ENCODE results near the gene PPP1R26.
"Not testable (repeated sequence)": the region's sequence is repeated elsewhere in the genome, so short reads cannot be mapped to it uniquely, and the experiment has no call there.

Gene PPP1R26

DNA sequence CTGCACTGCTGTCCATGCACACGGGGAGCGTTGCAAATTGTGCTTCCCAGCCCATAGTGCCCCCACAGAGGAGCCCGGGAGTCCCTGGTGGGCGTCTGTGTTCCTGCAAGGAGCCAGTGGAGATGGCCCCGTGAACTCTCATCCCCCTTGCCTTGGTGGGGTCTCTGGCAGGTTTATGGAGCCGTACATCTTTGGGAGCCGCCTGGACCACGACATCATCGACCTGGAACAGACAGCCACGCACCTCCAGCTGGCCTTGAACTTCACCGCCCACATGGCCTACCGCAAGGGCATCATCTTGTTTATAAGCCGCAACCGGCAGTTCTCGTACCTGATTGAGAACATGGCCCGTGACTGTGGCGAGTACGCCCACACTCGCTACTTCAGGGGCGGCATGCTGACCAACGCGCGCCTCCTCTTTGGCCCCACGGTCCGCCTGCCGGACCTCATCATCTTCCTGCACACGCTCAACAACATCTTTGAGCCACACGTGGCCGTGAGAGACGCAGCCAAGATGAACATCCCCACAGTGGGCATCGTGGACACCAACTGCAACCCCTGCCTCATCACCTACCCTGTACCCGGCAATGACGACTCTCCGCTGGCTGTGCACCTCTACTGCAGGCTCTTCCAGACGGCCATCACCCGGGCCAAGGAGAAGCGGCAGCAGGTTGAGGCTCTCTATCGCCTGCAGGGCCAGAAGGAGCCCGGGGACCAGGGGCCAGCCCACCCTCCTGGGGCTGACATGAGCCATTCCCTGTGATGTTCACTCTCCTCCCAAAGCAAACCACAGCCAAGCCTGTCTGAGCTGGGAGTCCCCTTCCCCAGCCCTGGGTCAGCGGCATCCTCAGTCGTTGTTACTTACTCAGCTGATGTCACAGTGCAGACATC, 24.0 kb downstream of the PPP1R26 start:
- no peak for DNase-seq (ENCODE audit: low read depth, low spot score)

DNA sequence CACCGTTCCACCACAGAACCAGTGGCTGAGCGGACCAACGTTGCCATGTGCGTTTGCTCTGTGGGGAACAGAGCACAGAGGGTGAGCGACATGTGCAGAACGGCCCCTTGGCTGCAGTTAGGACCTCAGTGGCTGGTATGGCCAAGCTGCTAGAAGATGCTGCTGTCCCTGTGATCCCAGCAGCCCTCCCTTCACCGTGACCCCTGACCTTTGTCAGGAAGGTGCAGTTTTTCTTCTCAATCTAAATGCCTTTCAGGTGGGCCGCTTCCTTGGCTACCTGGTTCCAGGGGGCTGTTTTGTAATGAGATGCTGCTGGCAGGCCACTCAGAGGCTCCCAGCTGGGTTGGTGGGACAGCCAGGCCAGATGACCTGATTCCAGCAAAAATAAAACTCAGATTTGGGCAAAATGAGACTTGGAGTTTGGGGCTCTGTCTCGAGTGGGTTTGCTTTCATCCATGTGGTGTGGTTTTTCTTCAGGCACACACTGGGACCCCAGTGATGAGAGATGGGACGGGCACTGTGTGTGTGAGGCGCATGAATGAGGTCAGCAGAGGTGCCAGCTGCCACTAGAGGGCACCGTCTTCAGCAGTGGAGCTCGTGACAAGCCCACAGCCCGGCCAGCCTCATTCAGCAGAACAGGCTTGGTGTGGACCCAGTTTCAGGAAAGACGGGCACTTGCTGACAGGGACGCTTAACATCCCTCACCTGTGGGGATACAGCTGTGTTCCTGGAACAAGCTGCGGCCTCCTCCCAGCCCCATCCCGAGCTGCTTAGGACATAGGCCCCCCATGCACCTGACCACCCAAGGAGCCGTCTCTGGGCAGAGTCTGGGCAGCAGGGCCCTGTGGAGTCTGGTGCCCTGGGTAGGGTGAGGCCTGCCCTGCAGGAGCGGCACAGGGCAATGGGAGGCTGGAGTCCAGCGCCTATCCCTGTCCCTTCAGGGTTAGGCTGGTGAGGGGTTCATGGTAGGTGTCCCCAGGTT, 25.0 kb downstream of the PPP1R26 start:
- DNase-seq (ENCODE audit: low read depth, low spot score), result no peak

DNA sequence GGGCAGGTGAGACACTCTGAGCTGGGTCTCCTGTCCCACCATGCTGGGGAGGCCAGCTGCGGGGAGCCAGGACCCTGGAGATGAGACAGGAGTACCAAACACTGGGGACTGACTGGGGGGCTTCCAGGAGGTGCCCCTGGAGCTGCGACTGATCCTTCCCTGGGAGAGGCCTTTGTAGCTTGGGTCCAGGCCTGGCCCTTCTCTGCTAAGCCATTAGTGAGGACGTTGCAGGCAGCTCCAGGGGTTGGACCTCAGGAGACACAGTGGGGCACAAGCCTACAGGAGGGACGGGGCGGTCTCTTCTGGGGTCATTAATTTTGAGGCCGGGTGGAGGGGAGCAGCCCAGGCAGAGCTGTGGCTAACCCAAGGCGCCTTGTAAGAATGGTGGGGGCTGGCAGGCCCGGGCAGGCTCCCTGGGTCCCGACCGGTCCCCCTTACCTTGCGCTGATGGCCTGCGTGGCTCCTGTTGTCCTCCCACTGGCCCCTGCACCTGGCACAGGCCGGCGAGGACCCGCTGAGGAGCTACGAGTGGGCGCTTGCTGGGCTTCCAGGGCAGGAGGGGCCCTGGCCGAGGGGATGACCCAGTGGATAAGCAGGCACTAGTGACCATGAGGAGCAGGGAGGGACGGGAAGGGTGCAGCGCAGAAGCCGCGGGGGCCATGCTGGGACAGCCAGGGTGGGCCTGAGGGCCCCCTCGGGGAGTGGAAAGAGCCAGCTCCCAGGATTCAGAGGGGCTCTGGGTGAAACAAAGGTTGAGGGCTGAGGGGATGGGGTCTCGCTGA, 26.0 kb downstream of the PPP1R26 start:
- DNase-seq (ENCODE audit: low read depth, low spot score), result no peak

DNA sequence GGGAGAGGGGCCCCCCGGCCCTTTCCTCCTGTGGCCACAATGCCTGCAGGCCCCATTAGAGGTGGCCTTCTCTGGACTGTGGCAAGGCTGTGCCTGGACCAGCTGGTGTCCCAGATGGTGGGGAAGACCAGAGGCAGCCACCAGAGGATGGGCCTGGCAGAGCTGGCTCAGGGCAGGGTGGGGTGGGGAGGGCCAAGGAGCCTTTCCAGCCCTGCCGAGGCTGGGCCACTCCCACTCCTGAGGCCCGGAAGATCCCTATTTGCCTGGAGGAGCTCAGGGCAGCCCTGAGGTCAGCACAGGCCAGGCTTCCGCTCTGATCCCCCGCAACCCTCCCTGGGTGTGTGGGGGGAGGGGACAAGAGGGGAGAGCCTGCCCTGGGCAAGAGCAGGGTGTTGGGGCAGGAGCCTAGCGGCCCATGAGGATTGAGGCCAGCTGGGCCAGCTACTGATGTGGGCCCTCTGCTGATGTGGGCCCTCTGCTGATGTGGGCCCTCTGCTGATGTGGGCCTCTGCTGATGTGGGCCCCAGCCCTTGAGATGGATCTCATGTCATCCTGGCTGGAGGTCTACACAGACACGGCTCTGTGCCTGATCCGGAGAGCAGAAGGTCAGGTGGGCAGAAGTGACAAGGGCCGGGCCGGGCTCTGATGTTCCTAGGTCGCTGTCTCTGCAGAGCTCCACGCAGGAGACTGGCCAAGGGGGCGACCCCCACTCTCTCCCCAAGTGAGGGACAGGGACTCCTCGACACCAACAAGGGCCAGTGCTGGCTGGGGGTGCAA, 26.9 kb downstream of the PPP1R26 start:
- no peak for DNase-seq (ENCODE audit: low read depth, low spot score)

DNA sequence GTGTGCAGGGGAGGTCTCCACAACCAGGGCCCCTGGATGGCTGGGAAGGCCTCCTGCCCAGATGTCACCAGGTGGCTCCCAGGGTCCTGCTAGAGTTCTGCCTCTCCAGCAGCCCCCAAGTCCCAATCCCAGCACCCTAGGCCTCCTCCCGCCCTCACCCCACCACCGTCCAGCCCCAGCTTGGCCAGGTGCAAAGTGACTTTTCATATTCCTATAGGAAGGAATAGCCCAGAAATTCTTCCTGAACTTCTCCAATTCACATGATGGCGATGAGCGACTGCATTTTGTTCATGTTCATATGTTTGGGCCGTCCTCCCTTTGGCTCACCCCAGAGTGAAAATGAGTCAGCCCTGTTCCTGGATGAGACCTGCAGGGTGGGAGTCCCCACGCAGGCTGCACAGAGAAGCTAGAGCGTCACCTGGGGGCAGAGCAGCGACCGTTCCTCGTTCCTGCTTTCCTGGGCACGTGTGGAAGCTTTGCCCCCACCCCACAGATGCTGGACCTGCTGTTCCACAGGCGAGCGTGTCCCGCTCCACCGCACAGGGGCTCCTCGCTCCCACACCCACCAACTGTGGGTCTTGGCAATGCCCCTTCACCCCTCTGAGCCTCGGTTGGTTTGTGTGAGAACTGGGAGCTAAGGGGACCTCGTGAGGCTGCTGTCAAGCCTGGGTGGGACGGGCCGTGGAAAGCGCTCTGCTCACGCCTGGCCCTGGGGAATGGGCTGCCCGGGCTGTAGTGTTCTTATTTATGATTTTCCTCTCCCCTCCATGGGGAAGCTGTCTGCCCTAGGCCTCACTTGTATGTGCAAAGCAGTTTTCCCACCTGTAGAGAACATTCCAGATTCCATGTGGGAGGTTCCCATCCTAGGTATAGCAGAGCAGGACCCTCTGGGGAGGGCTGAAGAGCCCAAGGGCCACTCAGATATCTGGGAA, 27.8 kb downstream of the PPP1R26 start:
- no peak for DNase-seq (ENCODE audit: low read depth, low spot score)

DNA sequence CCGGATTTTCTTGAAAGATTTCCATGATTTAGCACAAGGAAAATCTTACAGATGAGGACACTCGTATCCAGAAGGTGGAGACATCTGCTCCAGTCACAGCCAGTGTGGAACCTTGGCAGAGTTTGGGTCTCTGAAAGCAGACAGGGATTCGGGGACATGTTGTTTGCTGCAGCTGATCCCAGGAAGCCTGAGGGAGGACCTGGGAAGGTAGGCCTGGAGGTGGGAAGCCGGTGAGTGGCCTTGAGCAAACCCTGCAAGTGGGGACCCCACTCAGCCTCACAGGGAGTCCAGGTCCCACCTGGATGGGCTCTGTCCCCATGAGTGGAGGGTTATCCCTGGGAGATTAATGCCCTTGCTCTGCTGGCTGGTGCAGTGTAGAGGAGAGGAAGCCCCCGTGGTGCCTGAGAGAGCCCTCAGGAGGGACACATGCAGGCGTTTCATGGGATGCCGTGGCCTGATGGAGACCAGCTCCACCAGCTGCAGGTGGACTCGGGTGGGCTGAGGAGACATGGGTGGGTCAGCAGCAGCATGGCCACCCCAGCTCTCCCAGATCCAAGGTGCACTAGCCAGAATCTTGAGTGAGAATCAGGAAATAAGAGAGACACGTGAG, 28.7 kb downstream of the PPP1R26 start:
- no peak for DNase-seq (ENCODE audit: low read depth, low spot score)

DNA sequence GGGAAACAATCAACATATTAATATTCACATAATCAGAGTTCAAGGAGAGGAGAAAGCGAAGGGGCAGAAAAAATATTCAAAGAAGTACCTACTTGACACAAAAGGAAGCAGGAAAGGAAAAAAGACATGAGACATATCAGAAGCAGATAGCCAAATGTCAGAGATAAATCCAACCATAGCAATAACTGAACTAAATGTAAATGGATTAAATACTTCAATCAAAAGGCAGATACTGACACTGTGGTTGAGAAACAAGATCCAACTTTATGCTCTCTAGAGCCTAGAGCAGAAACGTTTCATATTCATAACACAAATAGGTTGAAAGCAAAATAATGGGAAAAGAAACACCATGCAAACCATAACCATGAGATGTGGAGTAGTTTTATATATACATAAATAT, 29.9 kb downstream of the PPP1R26 start:
- DNase-seq (ENCODE audit: low read depth, low spot score), result no peak

DNA sequence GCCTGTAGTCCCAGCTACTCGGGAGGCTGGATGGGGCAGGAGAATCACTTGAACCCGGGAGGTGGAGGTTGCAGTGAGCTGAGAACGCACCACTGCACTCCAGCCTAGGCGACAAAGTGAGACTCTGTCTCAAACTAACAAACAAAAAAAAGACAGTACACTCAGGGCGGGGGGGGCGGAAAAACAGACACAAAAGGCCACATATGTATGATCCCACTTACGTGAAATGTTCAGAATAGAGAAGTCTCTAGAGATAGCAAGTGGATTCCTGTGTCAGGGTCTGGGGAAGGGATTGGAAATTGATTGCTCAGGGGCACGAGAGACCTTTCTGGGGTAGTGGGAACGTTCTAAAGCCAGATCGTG, 32.6 kb downstream of the PPP1R26 start:
- DNase-seq (ENCODE audit: low read depth, low spot score), result no peak

DNA sequence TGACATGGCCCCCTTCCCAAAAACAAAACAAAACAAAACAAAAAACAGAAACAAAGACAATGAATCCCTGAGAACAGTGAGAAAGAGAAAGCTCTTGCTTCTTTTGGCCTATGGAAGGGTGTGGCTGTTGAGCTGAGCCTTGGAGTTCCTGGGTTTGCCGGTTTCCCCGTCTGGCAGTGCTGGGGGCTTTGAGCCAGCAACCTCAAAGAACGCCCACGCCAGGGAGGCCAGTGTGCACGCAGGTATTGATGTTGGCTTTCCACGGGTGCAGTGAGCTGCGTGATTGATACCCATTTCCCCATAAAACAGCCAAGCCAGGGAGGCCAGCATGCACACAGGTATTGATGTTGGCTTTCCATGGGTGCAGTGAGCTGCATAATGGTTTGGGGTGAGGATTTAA, 33.3 kb downstream of the PPP1R26 start:
- no peak for DNase-seq (ENCODE audit: low read depth, low spot score)

DNA sequence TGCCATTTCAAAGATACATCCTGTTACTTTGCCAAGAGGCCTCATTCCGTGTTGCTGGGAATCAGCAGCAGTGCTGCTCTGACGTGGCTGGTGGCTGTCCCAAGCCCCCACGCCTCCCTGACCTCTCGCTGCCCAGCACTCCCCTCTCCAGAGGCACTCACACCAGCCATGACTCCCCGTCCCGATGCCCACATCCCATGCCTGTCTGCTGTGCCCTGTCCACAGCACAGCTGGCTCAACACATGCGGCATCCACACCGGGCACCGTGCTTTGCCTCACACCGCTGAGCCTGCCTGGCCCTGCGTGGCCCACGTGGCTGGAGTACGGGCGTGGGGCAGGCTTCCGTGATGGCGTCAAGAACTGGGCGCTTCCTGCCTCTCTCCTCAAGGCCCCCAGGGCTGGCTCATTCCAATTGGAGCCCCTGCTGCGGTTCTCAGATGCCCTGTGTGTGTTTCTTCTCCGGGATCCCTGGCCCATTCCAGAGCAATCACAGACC, 33.8 kb downstream of the PPP1R26 start:
- DNase-seq (ENCODE audit: low read depth, low spot score), result no peak

DNA sequence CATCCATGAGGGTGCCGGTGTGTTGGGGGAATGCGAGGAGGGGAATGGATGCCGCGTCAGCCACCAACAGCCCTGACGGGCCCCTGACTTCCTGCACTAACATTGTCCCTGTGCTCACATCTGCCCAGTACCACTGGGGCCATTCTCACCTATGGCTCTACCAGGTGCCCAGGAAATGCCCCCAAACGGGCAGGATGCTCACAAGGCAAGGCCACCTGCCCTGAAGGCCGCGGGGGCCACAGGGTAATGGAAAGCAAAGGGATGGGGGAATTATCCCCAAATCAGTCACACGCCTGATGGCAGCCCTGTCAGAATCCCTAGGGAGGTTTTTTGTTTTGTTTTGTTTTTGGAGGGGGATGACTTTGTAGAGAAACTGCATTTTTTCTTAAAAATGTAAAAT, 34.3 kb downstream of the PPP1R26 start:
- DNase-seq (ENCODE audit: low read depth, low spot score), result not testable (repeated sequence)

DNA sequence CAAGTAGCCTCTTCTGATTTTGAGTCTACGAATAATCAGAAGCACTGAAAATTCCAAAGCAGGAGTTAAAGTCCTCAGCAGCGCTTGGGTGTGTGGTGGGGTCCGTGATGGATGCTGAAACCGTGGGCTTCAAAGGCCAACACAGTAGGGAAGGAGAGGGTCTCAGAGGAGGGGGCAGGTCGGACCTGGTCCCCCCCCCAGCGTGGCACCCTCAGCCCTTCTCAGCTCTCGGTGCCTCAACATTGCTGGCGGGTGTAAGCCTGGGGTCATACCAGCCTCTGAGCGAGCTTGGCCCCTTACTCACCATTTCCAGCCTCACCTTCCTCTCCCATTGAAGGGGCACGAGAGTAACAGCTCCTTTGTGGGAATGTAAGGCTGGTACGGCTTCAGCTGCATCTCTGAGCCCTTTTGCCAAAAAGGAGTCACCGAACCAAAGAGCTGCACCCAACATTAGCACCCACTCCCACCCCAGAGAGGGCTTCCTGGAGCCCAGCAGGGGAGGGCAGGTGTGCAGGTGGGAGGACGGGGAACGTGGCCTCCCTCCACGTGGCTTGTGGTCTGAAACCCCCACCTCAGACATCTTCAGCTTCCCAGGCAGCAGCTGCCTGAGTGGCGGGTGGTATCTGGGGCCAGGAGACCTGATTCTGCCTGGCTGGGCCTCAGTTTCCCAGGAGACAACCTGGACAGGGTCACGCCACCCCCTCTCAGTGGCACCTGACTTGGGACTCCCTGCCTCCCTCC, 34.9 kb downstream of the PPP1R26 start:
- no peak for DNase-seq (ENCODE audit: low read depth, low spot score)

DNA sequence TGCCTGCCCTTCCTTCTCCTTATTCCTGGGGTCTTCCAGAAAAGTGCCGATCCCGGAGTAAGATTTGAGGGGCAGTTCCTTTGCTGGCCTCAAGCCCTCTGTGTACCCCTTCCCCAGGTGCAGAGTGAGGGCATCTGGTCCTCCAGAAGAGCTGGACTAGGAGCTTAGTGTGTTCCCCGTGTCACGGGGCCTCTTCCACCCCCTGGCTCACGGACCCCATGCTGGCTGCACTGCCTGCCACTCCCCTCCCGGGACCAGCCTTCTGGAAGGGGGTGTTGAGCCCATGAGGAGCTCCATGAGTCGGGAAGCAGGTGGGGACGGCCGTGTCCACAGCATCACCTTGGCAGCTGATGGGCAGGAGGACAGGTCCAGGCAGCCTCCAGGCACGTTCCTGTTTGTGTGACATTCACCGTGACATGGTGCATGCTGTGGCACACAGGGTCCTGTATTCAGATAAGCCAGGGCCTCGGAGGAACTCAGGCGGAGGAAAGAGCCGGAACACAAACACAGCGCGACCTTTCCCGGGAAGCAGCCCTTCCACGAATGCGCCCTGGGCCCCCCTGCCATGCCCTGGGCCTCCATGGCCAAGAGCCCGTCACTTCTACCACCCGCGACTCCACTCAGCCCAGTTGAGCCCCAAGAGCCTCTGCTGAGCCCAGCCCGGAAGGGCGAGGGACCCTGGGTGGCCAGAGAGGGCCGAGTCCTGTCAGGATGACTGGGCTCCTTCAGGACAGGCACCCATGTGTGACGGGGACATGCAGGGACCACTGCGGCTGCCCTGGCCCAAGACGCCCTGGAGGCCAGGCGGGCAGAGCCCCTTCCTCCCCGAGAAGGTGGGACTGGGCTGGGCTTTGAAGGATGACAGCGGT, 35.7 kb downstream of the PPP1R26 start:
- DNase-seq (ENCODE audit: low read depth, low spot score), result no peak

DNA sequence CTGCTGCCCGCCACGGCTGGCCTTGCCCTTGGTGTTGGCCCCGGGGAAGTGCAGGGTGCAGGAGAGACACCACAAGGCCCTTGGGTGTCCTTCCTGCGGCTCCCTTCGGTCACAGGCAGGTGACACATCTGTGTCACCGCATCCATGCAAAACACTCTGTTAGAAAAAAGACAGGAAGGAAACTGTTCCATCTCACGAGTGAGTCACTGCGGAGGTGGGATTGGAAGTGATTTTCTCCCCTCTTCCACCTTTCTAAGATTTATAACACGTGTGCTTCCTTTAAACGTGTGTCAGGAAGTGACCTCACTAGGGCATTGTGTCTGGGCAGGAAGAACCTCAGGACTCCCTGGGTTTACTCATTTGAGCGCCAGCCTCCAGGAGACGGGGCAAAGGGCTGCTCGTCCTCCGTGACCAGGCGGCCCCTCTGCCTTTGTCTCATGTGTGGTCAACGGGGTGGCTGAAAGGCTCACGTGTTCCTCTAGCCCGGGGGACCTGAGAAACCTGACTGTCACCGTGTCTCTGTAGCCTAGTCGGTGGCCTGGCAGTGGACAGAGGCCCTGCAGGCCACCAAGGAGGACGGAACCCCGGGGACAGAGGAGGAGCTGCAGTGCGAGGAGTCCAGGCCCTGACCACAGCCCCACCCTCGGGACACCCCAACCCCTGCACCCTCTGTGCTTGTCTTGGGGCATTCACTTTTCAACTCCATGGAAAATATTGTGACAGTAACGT, 36.7 kb downstream of the PPP1R26 start:
- no peak for DNase-seq (ENCODE audit: low read depth, low spot score)

DNA sequence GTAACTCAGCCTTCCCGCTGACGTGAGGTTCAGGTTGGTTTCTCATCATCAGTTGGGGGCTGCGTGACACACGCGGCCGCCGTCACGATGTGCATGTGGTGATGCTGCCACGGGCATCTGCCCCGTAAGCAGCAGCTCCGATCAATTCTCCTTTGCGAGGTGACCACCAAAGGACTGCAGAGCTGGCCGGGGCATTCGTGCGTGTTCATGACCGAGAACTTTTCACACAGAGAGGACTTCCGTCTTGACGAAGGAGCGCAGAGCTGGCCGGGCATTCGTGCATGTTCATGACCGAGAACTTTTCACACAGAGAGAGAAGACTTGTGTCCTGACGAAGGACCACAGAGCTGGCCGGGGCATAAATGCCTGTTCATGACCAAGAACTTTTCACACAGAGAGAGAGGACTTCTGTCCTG, 37.8 kb downstream of the PPP1R26 start:
- DNase-seq (ENCODE audit: low read depth, low spot score), result no peak

DNA sequence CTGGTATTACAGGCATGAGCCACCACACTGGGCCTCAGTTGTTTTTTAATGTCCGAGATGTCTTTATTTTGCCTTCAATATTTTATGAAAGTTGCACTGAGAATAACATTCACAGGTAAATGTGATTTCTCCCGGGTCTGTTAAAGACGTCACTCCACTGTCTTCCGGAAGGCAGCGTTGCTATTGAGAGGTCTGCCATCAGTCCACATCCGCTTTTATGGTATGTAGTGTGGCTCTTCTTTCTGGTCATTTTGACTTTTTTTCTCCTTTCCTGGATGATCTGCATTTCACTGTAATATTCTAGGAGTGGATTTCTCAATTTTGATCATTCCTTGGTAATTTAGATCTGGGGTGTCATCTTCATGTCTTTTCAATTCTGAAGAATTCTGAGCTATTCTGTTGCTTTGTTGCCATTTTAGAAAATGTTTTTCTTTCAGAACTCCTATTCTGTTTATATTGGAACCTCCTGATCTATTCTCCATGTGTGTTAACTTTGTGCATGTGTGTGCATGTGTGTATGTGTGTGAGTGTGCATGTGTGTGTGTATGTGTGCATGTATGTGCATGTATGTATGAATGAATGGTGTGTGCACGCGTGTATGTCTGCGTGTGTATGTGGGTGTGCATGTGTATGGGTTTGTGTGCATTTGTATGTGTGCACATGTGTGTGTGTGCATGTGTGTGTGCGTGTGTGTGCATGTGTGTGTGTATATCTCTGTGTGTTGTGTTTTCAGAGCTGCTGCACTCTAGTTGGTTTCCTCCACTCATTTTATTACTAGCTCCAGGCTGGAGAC, 39.8 kb downstream of the PPP1R26 start:
- DNase-seq (ENCODE audit: low read depth, low spot score), result no peak

All from activated CD4-positive, CD25-positive, alpha-beta regulatory T cell treated with anti-CD3 and anti-CD28 coated beads, Interleukin-2, amount 50 U/mL, for 16 hours (primary cell).